ENCODE measurements around the gene CPA4. TPM values are rescaled to one million over a fixed set of nuclear protein-coding genes. Genes with fewer than 3 reads are reported as not detected.

Gene CPA4
- total RNA-seq, 2 experiments from 2014 or later: not detected

DNA sequence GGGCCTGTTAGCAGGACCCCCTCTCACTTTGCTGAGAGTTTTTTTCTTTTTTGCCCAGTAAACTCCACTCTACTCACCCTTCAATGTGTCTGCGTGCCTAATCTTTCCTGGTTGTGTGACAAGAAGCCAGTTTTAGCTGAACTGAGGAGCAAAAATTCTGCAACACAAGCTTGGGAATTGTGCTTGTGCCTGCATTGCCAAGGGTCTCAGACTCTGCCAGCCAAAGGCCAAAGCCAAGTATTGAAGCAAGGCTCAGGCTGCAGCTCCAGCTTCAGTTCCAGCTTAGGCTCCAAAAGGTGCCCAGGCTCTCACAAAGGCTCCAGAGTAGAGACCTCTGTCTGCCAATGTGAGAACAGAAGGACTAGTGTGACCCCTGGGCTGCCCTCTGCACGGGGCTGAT, 30.5 kb upstream of the CPA4 start:
- H4K20me1 ChIP-seq (ENCODE audit: insufficient read depth, low read length): no peaks in the 10 kb centered on the region
- no peaks in the 10 kb centered on the region for H3K4me1 ChIP-seq (ENCODE audit: insufficient read depth, low read length, poor library complexity, severe bottlenecking)
- ChIA-PET CTCF (ENCODE audit: unreplicated experiment) (no interaction called here), POLR2A (no interaction called here)
- BruUV-seq (replicated peaks): no TSS peak
- H3K27ac ChIP-seq (ENCODE audit: low read depth, low read length, poor library complexity, severe bottlenecking): no peak overlapping the region
- H3K79me2 ChIP-seq (ENCODE audit: insufficient read depth, low read depth, low read length): no peaks in the 10 kb centered on the region
- no peaks in the 10 kb centered on the region for H3K9me2 ChIP-seq (ENCODE audit: insufficient read depth, low read length)
- intact Hi-C loops (cut with micrococcal nuclease; ENCODE audit: unreplicated experiment): no loop called here
- no peak overlapping the region for H2AFZ ChIP-seq (ENCODE audit: low read length)
- H3K4me2 ChIP-seq (ENCODE audit: low read length): no peak overlapping the region
- H3K9me3 ChIP-seq (ENCODE audit: low read length): no peaks in the 10 kb centered on the region
- no peak overlapping the region for H3K4me3 ChIP-seq (ENCODE audit: low read depth, low read length, poor library complexity, severe bottlenecking)
- no peaks in the 10 kb centered on the region for H3K36me3 ChIP-seq (ENCODE audit: insufficient read depth, low read length)
- no peak for TF ChIP-seq CTCF (conservative IDR thresholded peaks at IDR 0.05; ENCODE audit: low read length)
- TF ChIP-seq EZH2phosphoT487 (IDR thresholded peaks at IDR 0.05; ENCODE audit: borderline replicate concordance, low read depth, low read length): no peak
- no peak for DNase-seq (ENCODE audit: low spot score)

DNA sequence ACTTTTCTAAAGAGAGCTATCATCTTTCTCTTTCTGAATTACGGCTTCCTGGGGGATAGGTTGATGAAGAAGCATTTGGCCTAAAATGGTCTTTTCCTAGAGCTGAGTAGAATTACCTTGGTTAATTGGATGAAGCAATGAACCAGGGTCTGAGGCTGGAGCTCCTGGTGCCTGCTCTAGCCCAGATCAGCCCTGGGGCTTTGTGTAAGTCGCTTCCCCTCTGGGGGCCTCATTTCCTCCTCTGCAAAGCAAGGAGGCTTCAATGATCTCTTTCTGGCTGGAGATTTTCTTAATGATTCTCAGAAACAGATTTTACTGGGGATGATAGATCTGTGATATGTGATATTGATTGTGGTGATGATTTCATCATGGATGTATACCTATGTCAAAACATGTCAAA, 29.8 kb upstream of the CPA4 start:
- no peaks in the 10 kb centered on the region for H4K20me1 ChIP-seq (ENCODE audit: insufficient read depth, low read length)
- no peaks in the 10 kb centered on the region for H3K79me2 ChIP-seq (ENCODE audit: insufficient read depth, low read depth, low read length)
- no peak overlapping the region for H3K4me3 ChIP-seq (ENCODE audit: low read depth, low read length, poor library complexity, severe bottlenecking)
- TF ChIP-seq EZH2phosphoT487 (IDR thresholded peaks at IDR 0.05; ENCODE audit: borderline replicate concordance, low read depth, low read length): no peak
- no peak for TF ChIP-seq CTCF (conservative IDR thresholded peaks at IDR 0.05; ENCODE audit: low read length)
- H3K4me1 ChIP-seq (ENCODE audit: insufficient read depth, low read length, poor library complexity, severe bottlenecking): no peaks in the 10 kb centered on the region
- H3K27ac ChIP-seq (ENCODE audit: low read depth, low read length, poor library complexity, severe bottlenecking): no peak overlapping the region
- no peak for DNase-seq (ENCODE audit: low spot score)
- H3K9me2 ChIP-seq (ENCODE audit: insufficient read depth, low read length): no peaks in the 10 kb centered on the region
- H3K36me3 ChIP-seq (ENCODE audit: insufficient read depth, low read length): no peaks in the 10 kb centered on the region
- no peaks in the 10 kb centered on the region for H3K9me3 ChIP-seq (ENCODE audit: low read length)
- BruUV-seq (replicated peaks): no TSS peak
- ChIA-PET POLR2A (no interaction called here), CTCF (ENCODE audit: unreplicated experiment) (no interaction called here)
- H3K4me2 ChIP-seq (ENCODE audit: low read length): no peak overlapping the region
- intact Hi-C loops (cut with micrococcal nuclease; ENCODE audit: unreplicated experiment): no loop called here
- no peak overlapping the region for H2AFZ ChIP-seq (ENCODE audit: low read length)

GRCh38 chr7:130266258-130266960, 26.6 kb upstream of the CPA4 start, which contains the start of gene CPA2:
Gene CPA2, plus strand, starts transcription at chr7:130266863. Its CDS starts 19 bp downstream, at chr7:130266882.
- Histone ChIP-seq H2AFZ (ENCODE audit: low read length) (no peak within 1 kb of the TSS), H3K36me3 (ENCODE audit: insufficient read depth, low read length) (no peaks in the 10 kb centered on the region), H3K4me3 (ENCODE audit: low read depth, low read length, poor library complexity, severe bottlenecking) (no peak within 1 kb of the TSS), H3K27ac (ENCODE audit: low read depth, low read length, poor library complexity, severe bottlenecking) (no peak within 1 kb of the TSS), H3K4me1 (ENCODE audit: insufficient read depth, low read length, poor library complexity, severe bottlenecking) (no peaks in the 10 kb centered on the region), H3K9me3 (ENCODE audit: low read length) (no peaks in the 10 kb centered on the region), H3K9me2 (ENCODE audit: insufficient read depth, low read length) (no peaks in the 10 kb centered on the region), H3K79me2 (ENCODE audit: insufficient read depth, low read depth, low read length) (no peaks in the 10 kb centered on the region), H4K20me1 (ENCODE audit: insufficient read depth, low read length) (no peaks in the 10 kb centered on the region), H3K4me2 (ENCODE audit: low read length) (no peak within 1 kb of the TSS)
- ChIA-PET CTCF (ENCODE audit: unreplicated experiment) (no interaction called here), POLR2A (no interaction called here)
- no TSS peak for BruUV-seq (replicated peaks)
- intact Hi-C loops (cut with micrococcal nuclease; ENCODE audit: unreplicated experiment): no loop called here
- TF ChIP-seq CTCF (conservative IDR thresholded peaks at IDR 0.05; ENCODE audit: low read length) (no peak), EZH2phosphoT487 (IDR thresholded peaks at IDR 0.05; ENCODE audit: borderline replicate concordance, low read depth, low read length) (no peak)
- no peak for DNase-seq (ENCODE audit: low spot score)
